Measurements from ENCODE around the gene AMIGO1.

- TF ChIP-seq CREB1 (IDR thresholded peaks at IDR 0.05; ENCODE audit: low read depth) (no peak), EGR1 (IDR thresholded peaks at IDR 0.05) (no peak), USF1 (IDR thresholded peaks at IDR 0.05) (no peak), EP300 (IDR thresholded peaks at IDR 0.05; ENCODE audit: borderline replicate concordance) (no peak), CEBPB (IDR thresholded peaks at IDR 0.05) (no peak)
Measured at GRCh38 chr1:109523706-109524105, 14.2 kb upstream of the AMIGO1 start.

All from Ishikawa (cell line).